ENCODE results near the gene KRTAP5-4.

DNA sequence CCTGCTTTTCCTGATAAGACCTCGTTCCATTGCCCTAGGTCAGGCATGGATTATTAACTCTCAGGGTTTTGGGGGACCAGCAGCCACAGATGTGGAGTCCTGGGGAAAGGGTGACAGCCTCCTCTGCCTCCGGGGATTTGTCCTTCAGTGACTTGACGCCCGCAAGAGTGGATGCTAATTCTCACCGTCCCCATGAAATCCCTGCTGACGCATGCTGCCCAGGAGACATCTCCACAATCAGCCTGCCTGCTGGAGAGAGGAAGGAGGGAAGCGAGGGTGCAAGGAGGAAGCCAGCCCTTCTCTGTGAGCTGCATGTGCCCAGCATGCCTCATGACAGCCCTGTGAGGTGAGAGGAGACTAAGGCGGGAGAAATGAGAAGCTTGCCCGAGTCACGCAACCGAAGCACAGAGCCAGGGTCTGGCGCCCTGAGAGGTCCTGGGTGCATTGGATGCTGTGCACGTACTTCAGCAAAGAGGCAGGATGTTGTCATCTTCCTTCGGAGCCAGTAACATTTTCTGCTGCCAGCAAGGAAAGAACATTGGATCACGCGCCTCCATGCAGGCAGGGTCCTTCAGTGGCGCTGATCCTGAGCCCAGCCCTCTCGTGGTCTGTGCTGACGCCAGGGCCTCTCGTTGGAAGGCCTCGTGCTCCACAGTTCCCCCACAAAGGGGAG is 47.7 kb upstream of the KRTAP5-4 start:
- no peak for TF ChIP-seq CTCF (IDR thresholded peaks at IDR 0.05)
- no peak for TF ChIP-seq POLR2A (IDR thresholded peaks at IDR 0.05)
- no peak for TF ChIP-seq POLR2AphosphoS5 (IDR thresholded peaks at IDR 0.05)
